Measurements from ENCODE around the gene ACADS.

The ACADS gene

DNA sequence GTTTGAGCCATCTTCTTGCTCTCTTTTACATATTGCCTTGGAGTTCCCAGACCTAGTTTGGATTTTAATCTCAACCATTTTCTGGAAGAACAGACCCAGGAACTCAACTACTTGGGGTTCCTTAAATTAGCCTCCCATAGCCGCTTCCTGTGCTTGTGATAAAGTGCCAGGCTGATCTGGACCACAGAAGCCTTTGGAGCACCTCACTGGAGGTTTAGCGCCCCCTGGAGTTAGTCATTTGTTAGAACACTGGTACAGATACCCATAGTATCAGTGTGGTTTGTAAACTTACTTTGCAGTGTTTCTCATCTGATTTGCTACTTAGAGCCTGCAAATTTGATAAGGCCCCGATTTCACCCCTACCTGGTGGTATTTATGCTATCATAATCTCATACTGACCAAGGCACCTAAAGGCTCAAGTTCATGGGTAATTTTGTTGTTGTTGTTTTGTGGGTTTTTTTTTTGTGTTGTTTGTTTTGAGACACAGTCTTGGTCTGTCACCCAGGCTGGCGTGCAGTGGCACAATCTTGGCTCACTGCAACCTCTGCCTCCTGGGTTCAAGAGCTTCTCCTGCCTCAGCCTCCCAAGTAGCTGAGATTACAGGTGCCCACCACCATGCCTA, 11.7 kb upstream of the ACADS start:
- Histone ChIP-seq H3K9me3 (ENCODE audit: control insufficient read depth, low read length) (no peaks in the 10 kb centered on the region), H3K4me1 (ENCODE audit: control insufficient read depth, insufficient read depth, low read length) (peaks cover 10% of the 10 kb centered on the region), H3K36me3 (ENCODE audit: control insufficient read depth, insufficient read depth, low read length) (peaks cover 33% of the 10 kb centered on the region), H3K27ac (ENCODE audit: insufficient read depth, low read depth, low read length, poor library complexity, severe bottlenecking) (no peak overlapping the region), H3K27me3 (ENCODE audit: control insufficient read depth, insufficient read depth, low read length, poor library complexity, severe bottlenecking) (no peaks in the 10 kb centered on the region), H3K4me3 (ENCODE audit: insufficient read depth, low read depth, low read length) (no peak overlapping the region)
- 51 to 62% methylated on average over 4 of the region's 4 CpGs for WGBS, 2 experiments

DNA sequence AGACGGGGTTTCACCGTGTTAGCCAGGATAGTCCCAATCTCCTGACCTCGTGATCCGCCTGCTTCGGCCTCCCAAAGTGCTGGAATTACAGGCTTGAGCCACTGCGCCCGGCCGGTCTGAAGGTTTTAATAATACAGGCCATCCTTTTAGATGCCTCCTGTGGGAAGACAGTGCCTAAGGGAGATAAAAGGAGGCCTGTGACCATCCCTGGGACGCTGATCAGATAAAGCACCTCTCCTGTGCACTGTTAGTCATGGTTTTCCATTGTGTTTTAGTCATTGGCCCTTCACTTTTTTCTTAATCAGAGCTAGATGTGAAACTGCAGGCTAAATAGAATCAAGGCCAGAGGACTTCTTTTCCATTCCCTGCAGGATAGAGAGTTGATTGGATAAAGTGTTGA, 7.6 kb upstream of the ACADS start:
- H3K27ac ChIP-seq (ENCODE audit: insufficient read depth, low read depth, low read length, poor library complexity, severe bottlenecking), result no peak overlapping the region
- no peaks in the 10 kb centered on the region for H3K27me3 ChIP-seq (ENCODE audit: control insufficient read depth, insufficient read depth, low read length, poor library complexity, severe bottlenecking)
- H3K36me3 ChIP-seq (ENCODE audit: control insufficient read depth, insufficient read depth, low read length), result peaks cover 63% of the 10 kb centered on the region
- no peaks in the 10 kb centered on the region for H3K4me1 ChIP-seq (ENCODE audit: control insufficient read depth, insufficient read depth, low read length)
- WGBS, 2 experiments, result 93 to 94% methylated on average over 9 of the region's 9 CpGs
- no peaks in the 10 kb centered on the region for H3K9me3 ChIP-seq (ENCODE audit: control insufficient read depth, low read length)
- H3K4me3 ChIP-seq (ENCODE audit: insufficient read depth, low read depth, low read length), result no peak overlapping the region

DNA sequence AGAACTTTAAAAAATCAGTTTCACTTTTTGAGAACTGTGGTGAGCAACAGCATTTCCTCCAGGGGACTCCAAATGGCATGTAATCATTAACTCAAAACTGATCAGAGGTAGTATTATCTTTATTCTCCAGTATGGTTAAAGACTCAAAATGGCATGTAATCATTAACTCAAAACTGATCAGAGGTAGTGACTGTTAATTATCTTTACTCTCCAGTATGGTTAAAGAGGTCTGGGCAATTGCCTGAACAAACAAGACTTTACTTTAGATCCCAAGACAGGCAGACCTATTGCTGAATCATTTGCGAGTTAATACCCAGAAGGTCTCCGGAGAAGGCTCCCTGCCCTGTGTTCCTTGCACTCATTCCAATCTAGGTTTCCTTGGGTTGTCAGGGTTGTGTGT, 6.6 kb upstream of the ACADS start:
- H3K4me3 ChIP-seq (ENCODE audit: insufficient read depth, low read depth, low read length), result no peak overlapping the region
- no peaks in the 10 kb centered on the region for H3K27me3 ChIP-seq (ENCODE audit: control insufficient read depth, insufficient read depth, low read length, poor library complexity, severe bottlenecking)
- H3K36me3 ChIP-seq (ENCODE audit: control insufficient read depth, insufficient read depth, low read length), result peaks cover 60% of the 10 kb centered on the region
- H3K4me1 ChIP-seq (ENCODE audit: control insufficient read depth, insufficient read depth, low read length), result no peaks in the 10 kb centered on the region
- no peaks in the 10 kb centered on the region for H3K9me3 ChIP-seq (ENCODE audit: control insufficient read depth, low read length)
- H3K27ac ChIP-seq (ENCODE audit: insufficient read depth, low read depth, low read length, poor library complexity, severe bottlenecking), result no peak overlapping the region
- 96 to 98% methylated on average over 2 of the region's 2 CpGs for WGBS, 2 experiments

- no peaks in the 10 kb centered on the region for H3K4me1 ChIP-seq (ENCODE audit: control insufficient read depth, insufficient read depth, low read length)
- H3K4me3 ChIP-seq (ENCODE audit: insufficient read depth, low read depth, low read length), result no peak overlapping the region
- H3K27ac ChIP-seq (ENCODE audit: insufficient read depth, low read depth, low read length, poor library complexity, severe bottlenecking), result no peak overlapping the region
- WGBS, 2 experiments, result 94 to 96% methylated on average over 11 of the region's 11 CpGs
- no peaks in the 10 kb centered on the region for H3K9me3 ChIP-seq (ENCODE audit: control insufficient read depth, low read length)
- peaks cover 60% of the 10 kb centered on the region for H3K36me3 ChIP-seq (ENCODE audit: control insufficient read depth, insufficient read depth, low read length)
- no peaks in the 10 kb centered on the region for H3K27me3 ChIP-seq (ENCODE audit: control insufficient read depth, insufficient read depth, low read length, poor library complexity, severe bottlenecking)
Observed at GRCh38 chr12:120719496-120720233, 6.0 kb upstream of the ACADS start.

GRCh38 chr12:120720234-120720986, 5.2 kb upstream of the ACADS start:
- no peak overlapping the region for H3K4me3 ChIP-seq (ENCODE audit: insufficient read depth, low read depth, low read length)
- WGBS, 2 experiments, result 92 to 95% methylated on average over 6 to 7 of the region's 7 CpGs
- H3K4me1 ChIP-seq (ENCODE audit: control insufficient read depth, insufficient read depth, low read length), result no peaks in the 10 kb centered on the region
- H3K36me3 ChIP-seq (ENCODE audit: control insufficient read depth, insufficient read depth, low read length), result peaks cover 60% of the 10 kb centered on the region
- H3K27me3 ChIP-seq (ENCODE audit: control insufficient read depth, insufficient read depth, low read length, poor library complexity, severe bottlenecking), result no peaks in the 10 kb centered on the region
- H3K9me3 ChIP-seq (ENCODE audit: control insufficient read depth, low read length), result no peaks in the 10 kb centered on the region
- no peak overlapping the region for H3K27ac ChIP-seq (ENCODE audit: insufficient read depth, low read depth, low read length, poor library complexity, severe bottlenecking)

- no peak overlapping the region for H3K27ac ChIP-seq (ENCODE audit: insufficient read depth, low read depth, low read length, poor library complexity, severe bottlenecking)
- H3K27me3 ChIP-seq (ENCODE audit: control insufficient read depth, insufficient read depth, low read length, poor library complexity, severe bottlenecking), result peaks cover 4% of the 10 kb centered on the region
- 95 to 96% methylated on average over 10 of the region's 10 CpGs for WGBS, 2 experiments
- no peak overlapping the region for H3K4me3 ChIP-seq (ENCODE audit: insufficient read depth, low read depth, low read length)
- no peaks in the 10 kb centered on the region for H3K9me3 ChIP-seq (ENCODE audit: control insufficient read depth, low read length)
- H3K36me3 ChIP-seq (ENCODE audit: control insufficient read depth, insufficient read depth, low read length), result peaks cover 53% of the 10 kb centered on the region
- peaks cover 3% of the 10 kb centered on the region for H3K4me1 ChIP-seq (ENCODE audit: control insufficient read depth, insufficient read depth, low read length)
Observed at GRCh38 chr12:120720987-120721801, 4.4 kb upstream of the ACADS start.

GRCh38 chr12:120721866-120722265, 3.8 kb upstream of the ACADS start:
- Histone ChIP-seq H3K4me1 (ENCODE audit: control insufficient read depth, insufficient read depth, low read length) (peaks cover 4% of the 10 kb centered on the region), H3K36me3 (ENCODE audit: control insufficient read depth, insufficient read depth, low read length) (peaks cover 47% of the 10 kb centered on the region), H3K27me3 (ENCODE audit: control insufficient read depth, insufficient read depth, low read length, poor library complexity, severe bottlenecking) (peaks cover 10% of the 10 kb centered on the region), H3K9me3 (ENCODE audit: control insufficient read depth, low read length) (no peaks in the 10 kb centered on the region), H3K4me3 (ENCODE audit: insufficient read depth, low read depth, low read length) (no peak overlapping the region), H3K27ac (ENCODE audit: insufficient read depth, low read depth, low read length, poor library complexity, severe bottlenecking) (no peak overlapping the region)
- 94% methylated on average over 3 of the region's 3 CpGs for WGBS, 2 experiments

DNA sequence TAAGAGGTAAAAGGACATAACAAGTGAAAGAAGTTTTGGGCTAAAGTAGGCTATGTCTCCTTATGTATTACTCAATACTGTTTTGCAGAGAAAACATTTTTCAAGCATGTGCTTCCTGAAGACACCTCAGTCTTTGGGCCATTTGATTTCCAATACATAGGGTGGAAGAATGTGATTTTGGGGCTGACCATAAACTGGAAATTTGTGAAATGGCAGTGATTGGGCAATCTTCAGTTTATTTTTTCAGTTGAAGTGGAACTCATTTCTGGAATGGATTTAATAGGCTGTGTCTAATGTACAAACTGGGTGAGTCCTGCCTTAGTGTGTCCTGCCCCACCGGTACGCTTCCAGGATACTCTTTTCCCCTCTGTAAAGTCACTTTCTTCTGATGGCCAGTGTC, 2.8 kb upstream of the ACADS start:
- H3K9me3 ChIP-seq (ENCODE audit: control insufficient read depth, low read length), result no peaks in the 10 kb centered on the region
- H3K4me3 ChIP-seq (ENCODE audit: insufficient read depth, low read depth, low read length), result no peak overlapping the region
- peaks cover 10% of the 10 kb centered on the region for H3K27me3 ChIP-seq (ENCODE audit: control insufficient read depth, insufficient read depth, low read length, poor library complexity, severe bottlenecking)
- H3K4me1 ChIP-seq (ENCODE audit: control insufficient read depth, insufficient read depth, low read length), result peaks cover 4% of the 10 kb centered on the region
- peaks cover 43% of the 10 kb centered on the region for H3K36me3 ChIP-seq (ENCODE audit: control insufficient read depth, insufficient read depth, low read length)
- whole genome bisulfite sequencing, 2 experiments, result 98 to 100% methylated on average over 2 of the region's 2 CpGs
- no peak overlapping the region for H3K27ac ChIP-seq (ENCODE audit: insufficient read depth, low read depth, low read length, poor library complexity, severe bottlenecking)

GRCh38 chr12:120724720-120725119, 906 bp upstream of the ACADS start:
- Histone ChIP-seq H3K27me3 (ENCODE audit: control insufficient read depth, insufficient read depth, low read length, poor library complexity, severe bottlenecking) (peaks cover 10% of the 10 kb centered on the region), H3K27ac (ENCODE audit: insufficient read depth, low read depth, low read length, poor library complexity, severe bottlenecking) (no peak overlapping the region), H3K9me3 (ENCODE audit: control insufficient read depth, low read length) (no peaks in the 10 kb centered on the region), H3K4me3 (ENCODE audit: insufficient read depth, low read depth, low read length) (no peak overlapping the region), H3K36me3 (ENCODE audit: control insufficient read depth, insufficient read depth, low read length) (peaks cover 25% of the 10 kb centered on the region), H3K4me1 (ENCODE audit: control insufficient read depth, insufficient read depth, low read length) (peaks cover 4% of the 10 kb centered on the region)
- 89 to 91% methylated on average over 5 of the region's 5 CpGs for WGBS, 2 experiments
